ENCODE data around the gene RXFP4. TPM values are rescaled to one million over a fixed set of nuclear protein-coding genes. Genes with fewer than 3 reads are reported as not detected.
"Not testable (repeated sequence)": the region's sequence is repeated elsewhere in the genome, so short reads cannot be mapped to it uniquely, and the experiment has no call there.

RXFP4 gene
- total RNA-seq, 1 experiment from 2014 or later: not detected

DNA sequence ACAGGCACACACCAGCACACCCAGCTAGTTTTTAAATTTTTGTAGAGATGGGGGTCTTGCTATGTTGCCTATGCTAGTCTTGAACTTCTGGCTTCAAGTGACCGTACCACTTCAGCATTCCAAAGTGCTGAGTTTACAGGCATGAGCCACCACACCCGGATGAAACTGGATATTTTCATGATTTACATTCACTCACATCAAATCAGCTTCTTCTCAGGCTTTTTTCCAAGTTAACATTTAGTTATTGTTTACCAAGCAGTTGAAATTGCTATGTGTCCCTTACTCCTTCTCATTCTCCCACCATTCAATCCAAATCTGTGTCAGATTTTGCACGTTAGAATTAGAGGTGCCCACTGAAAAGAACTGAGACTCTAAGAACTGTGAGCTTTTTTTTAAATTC, 48.6 kb upstream of the RXFP4 start (continued):
- TF ChIP-seq MXD4 (CRISPR knock-in tag; IDR thresholded peaks at IDR 0.05; ENCODE audit: borderline replicate concordance): no peak

GRCh38 chr1:155893389-155894142, 47.9 kb upstream of the RXFP4 start:
- H3K4me1 Mint-ChIP-seq: no peaks in the 10 kb centered on the region
- CTCF ChIA-PET: no interaction called here
- no peak for ATAC-seq
- H3K4me3 Mint-ChIP-seq: no peak overlapping the region
- DNase-seq (ENCODE audit: low spot score): no peak
- H3K9me3 Mint-ChIP-seq: no peaks in the 10 kb centered on the region
- peaks cover 12% of the 10 kb centered on the region for H3K36me3 Mint-ChIP-seq
- no peaks in the 10 kb centered on the region for H3K27me3 Mint-ChIP-seq (ENCODE audit: low read depth)
- peak; percentile 41; the same call in 1 of the 2 replicates for TF ChIP-seq GABPB1 (CRISPR knock-in tag; IDR thresholded peaks at IDR 0.05)
- no peak for TF ChIP-seq ETV6 (CRISPR knock-in tag; IDR thresholded peaks at IDR 0.05)
- no peak for TF ChIP-seq ZNF512 (CRISPR knock-in tag; IDR thresholded peaks at IDR 0.05; ENCODE audit: borderline replicate concordance)
- H3K27ac Mint-ChIP-seq: peak overlapping the region; percentile 0
- POLR2A ChIA-PET: interaction anchor here (0.6 kb wide), 1 partner anchor 27 kb away, joined by 9 read pairs; no protein-coding TSS in a partner anchor

DNA sequence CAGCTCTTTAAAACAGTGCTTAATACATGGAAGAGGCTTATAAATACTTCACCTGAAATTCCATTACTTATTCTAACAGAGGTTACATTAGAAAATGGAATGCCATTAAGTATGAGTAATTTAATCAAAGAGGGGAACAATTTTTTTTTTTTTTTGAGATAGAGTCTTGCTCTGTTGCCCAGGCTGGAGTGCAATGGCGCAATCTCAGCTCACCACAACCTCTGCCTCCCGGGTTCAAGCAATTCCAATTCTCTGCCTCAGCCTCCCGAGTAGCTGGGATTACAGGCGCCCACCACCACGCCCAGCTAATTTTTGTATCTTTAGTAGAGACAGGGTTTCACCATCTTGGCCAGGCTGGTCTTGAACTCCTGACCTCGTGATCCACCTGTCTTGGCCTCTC, 45.8 kb upstream of the RXFP4 start:
- H3K27ac Mint-ChIP-seq; H3K27me3 Mint-ChIP-seq (ENCODE audit: low read depth); POLR2A ChIA-PET; ATAC-seq; H3K9me3 Mint-ChIP-seq; H3K4me3 Mint-ChIP-seq; H3K4me1 Mint-ChIP-seq; DNase-seq (ENCODE audit: low spot score): not testable (repeated sequence)
- CTCF ChIA-PET: interaction anchor here (0.6 kb wide), 1 partner anchor 112 kb away, joined by 3 read pairs; no protein-coding TSS in a partner anchor
- H3K36me3 Mint-ChIP-seq: peaks cover 31% of the 10 kb centered on the region

GRCh38 chr1:155896476-155896875, 45.0 kb upstream of the RXFP4 start:
- H3K9me3 Mint-ChIP-seq; POLR2A ChIA-PET; H3K27me3 Mint-ChIP-seq (ENCODE audit: low read depth); DNase-seq (ENCODE audit: low spot score); ATAC-seq; H3K4me1 Mint-ChIP-seq; CTCF ChIA-PET; H3K4me3 Mint-ChIP-seq; H3K27ac Mint-ChIP-seq: not testable (repeated sequence)
- peaks cover 36% of the 10 kb centered on the region for H3K36me3 Mint-ChIP-seq

- TF ChIP-seq ZNF416 (CRISPR knock-in tag; IDR thresholded peaks at IDR 0.05) (no peak), ZNF425 (CRISPR knock-in tag; conservative IDR thresholded peaks at IDR 0.05) (no peak), HMGA2 (CRISPR knock-in tag; IDR thresholded peaks at IDR 0.05) (no peak), ZNF121 (CRISPR knock-in tag; IDR thresholded peaks at IDR 0.05) (no peak)
- H3K9me3 Mint-ChIP-seq: no peaks in the 10 kb centered on the region
- no peaks in the 10 kb centered on the region for H3K4me1 Mint-ChIP-seq
- no peak overlapping the region for H3K4me3 Mint-ChIP-seq
- CTCF ChIA-PET: no interaction called here
- POLR2A ChIA-PET: no interaction called here
- H3K27ac Mint-ChIP-seq: no peak overlapping the region
- no peak for DNase-seq (ENCODE audit: low spot score)
- ATAC-seq: no peak
- H3K27me3 Mint-ChIP-seq (ENCODE audit: low read depth): no peaks in the 10 kb centered on the region
- peaks cover 41% of the 10 kb centered on the region for H3K36me3 Mint-ChIP-seq
These were observed 43.7 kb upstream of the RXFP4 start for GRCh38 chr1:155897746-155898145.

GRCh38 chr1:155898888-155899287, 42.5 kb upstream of the RXFP4 start:
- TF ChIP-seq, protein P1, sequence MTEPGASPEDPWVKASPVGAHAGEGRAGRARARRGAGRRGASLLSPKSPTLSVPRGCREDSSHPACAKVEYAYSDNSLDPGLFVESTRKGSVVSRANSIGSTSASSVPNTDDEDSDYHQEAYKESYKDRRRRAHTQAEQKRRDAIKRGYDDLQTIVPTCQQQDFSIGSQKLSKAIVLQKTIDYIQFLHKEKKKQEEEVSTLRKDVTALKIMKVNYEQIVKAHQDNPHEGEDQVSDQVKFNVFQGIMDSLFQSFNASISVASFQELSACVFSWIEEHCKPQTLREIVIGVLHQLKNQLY (CRISPR knock-in tag; IDR thresholded peaks at IDR 0.05): no peak
- H3K9me3 Mint-ChIP-seq: no peaks in the 10 kb centered on the region
- H3K27me3 Mint-ChIP-seq (ENCODE audit: low read depth): no peaks in the 10 kb centered on the region
- H3K27ac Mint-ChIP-seq: no peak overlapping the region
- ChIA-PET POLR2A (no interaction called here), CTCF (no interaction called here)
- H3K4me3 Mint-ChIP-seq: no peak overlapping the region
- no peak for ATAC-seq
- DNase-seq (ENCODE audit: low spot score): no peak
- H3K36me3 Mint-ChIP-seq: peaks cover 51% of the 10 kb centered on the region
- no peaks in the 10 kb centered on the region for H3K4me1 Mint-ChIP-seq

Measured in WTC11 (cell line).